Middle frontal gyrus (tissue), 1 donor: ENCODE results near the gene MPPED1.

Experiments used
- DNase-seq: peaks from one replicate; pipeline ENCODE4 v3.0.0-alpha.2; 2015; ENCODE audit warnings: low spot score; ENCODE audit errors: extremely low spot score

MPPED1 gene

GRCh38 chr22:43428521-43428920, 16.7 kb downstream of the MPPED1 start:
- DNase-seq = no peak

GRCh38 chr22:43429426-43429825, 17.6 kb downstream of the MPPED1 start:
- DNase-seq = no peak

DNA sequence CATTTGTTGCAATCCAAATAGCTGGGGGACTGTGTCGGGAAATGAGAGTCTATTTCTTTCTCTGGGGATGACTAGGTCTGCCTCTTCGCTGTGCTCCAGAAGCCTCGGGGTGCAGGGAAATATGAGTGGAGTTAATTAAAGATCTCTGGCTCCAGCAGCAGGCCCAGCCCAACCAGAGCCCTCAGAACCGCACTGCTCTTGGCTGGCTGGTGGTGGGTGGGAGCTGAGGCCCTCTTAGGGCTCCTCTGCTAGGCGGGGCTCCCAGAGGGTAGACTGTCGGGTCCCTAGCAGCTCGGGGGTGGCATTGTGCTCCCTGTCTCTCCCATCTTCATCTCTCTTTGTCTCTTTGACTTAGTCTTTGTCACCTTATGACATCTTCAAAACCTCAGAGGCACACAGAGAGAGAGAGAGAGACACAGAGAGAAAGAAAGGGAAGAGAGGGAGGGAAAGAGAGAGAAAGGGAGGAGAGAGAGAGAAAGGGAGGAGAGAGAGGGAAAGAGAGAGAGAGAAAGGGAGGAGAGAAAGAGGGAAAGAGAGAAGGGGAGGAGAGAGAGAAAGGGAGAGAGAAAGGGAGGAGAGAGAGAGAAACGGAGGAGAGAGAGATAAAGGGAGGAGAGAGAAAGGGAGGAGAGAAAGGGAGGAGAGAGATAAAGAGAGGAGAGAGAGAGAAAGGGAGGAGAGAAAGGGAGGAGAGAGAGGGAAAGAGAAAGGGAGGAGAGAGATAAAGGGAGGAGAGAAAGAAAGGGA, 20.2 kb downstream of the MPPED1 start:
- no peak for DNase-seq

DNA sequence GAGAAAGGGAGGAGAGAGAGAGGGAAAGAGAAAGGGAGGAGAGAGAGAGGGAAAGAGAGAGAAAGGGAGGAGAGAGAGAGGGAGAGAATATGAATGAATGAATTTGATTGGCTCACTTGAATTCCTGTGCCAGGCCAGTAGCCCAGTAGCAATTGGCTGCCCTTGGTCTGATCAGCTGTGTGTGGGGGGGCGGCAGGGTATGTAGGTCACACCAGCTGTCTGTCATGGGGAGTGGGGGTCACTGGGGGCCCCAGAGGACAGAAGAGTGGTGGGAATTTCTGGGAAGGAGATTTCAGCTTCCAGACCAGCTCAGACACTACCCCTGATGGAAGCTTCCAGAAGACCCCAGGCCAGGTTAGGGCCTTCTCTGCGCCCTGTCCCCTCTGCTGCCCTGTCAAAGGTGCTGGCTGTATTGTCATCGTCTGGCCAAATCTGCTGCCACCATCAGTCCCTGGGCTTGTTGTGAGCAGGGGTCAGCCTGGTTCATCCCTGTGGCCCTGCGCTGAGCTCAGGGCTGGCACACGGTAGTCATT, 21.1 kb downstream of the MPPED1 start:
- no peak for DNase-seq

- no peak for DNase-seq
Measured at GRCh38 chr22:43433451-43434274, 21.8 kb downstream of the MPPED1 start.

- no peak for DNase-seq
Measured at GRCh38 chr22:43434275-43434927, 22.6 kb downstream of the MPPED1 start.

- no peak for DNase-seq
Measured at GRCh38 chr22:43434928-43435311, 23.1 kb downstream of the MPPED1 start.

DNA sequence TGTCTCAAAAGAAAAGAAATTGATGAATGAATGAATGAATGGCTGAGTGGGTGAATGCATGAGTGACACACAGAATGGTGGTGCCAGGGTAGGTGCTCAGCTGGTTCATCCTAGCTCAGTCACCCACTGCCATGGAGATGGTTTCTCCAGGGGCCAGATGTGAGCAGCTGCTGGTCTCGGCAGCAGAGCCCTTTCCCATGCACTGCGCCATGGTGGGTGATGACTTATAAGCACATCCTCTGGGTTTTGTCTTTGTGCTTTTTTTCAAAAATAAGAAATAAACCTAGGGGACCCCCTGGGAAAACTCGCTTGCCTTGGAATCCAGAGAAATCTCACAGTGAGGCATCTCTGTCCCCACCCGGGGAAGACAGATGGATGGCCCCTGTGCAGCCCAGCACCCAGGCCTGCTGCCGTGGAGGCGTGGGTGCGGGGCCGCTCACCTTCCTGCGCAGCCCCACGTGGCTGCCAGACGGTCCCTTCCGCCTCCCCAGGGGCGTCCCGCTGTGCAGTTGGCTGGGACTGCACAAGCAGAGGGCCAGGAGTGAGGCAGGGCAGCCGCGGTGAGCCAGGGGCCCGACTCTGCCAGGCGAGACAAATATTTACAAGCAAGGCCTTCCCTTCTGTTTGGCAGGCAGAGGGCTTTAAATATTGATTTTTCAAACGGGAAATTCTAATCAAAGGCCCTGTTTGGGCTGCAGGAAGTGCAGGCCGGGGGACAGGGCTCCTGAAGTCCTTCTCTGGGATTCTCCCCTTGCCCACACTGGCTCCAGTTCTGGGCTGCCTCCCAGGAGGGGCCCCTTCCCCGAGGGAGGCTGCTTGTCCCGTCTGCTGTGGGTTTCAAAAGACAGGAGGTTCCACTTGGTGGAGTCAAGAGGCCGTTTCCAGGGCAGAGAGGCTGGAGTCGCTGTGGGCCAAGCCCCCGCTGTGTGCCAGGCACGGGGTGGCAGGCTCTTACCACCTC, 24.3 kb downstream of the MPPED1 start:
- DNase-seq = no peak

DNA sequence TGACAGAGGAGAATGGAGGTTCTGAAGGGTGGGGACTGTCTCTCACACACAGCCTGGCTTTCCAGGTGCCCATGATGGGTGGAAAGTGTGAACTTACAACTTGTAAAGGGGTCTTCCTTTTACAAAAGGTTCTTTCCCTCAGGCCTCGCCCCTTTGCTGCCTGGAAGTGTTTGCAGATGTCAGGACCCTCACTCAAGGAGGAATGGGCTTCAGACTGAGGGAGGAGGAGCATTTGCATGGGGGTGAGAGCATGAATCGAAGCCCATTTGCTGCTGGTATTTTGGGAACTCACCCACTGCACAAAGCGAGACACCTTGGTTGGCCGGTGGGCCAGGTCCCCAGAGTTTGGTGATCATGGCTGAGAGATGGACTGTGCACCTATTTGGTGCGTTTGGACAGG, 25.1 kb downstream of the MPPED1 start:
- DNase-seq = no peak

GRCh38 chr22:43437871-43438475, 26.2 kb downstream of the MPPED1 start:
- no peak for DNase-seq

DNA sequence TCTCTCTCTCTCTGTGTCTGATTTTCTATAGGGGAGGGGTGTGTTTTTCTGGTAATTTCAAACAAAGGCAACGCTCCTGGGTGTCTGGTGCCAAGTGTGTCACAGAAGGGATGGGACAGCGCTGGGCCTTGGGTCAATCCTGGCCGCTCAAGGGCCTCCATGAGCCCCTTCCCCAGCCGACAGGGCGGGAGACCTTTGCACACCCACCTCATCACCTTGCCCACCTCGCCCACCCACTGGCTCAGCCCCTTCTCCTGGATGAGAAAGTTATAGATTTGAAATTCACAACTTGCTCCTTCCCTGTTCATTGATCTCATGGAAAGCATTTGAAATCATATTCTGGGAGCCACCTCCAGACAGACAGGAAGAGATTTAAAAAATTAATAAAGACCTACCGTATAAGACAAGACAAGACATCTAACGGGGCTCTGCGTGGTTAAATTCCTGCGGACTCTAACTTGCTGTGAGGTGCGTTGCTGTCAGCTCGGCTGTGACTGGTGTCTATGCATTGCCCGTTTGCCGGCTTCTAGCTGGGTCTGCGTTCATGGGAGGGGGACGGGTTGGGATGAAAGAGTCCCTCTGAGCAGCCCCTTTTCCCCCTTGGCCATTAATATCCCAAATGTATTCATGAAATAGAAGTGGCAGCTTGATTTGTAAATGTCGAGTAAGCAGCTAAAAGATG, 27.0 kb downstream of the MPPED1 start:
- DNase-seq = no peak

- no peak for DNase-seq
Measured at GRCh38 chr22:43439368-43440103, 27.7 kb downstream of the MPPED1 start.

DNA sequence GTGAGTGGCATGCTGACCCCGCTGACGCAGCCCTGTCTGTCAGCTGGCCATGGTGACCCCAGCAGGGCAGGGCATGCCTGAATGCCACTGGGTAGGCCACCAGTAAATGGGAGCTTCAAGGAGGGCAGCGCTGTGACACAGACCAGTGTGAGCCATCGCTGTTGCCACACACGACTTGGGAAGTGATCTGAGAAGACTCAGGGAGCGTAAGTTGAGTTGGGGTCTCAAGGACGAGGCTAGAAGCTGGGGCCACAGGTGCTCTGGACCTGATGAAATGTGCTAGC, 28.2 kb downstream of the MPPED1 start:
- no peak for DNase-seq

GRCh38 chr22:43440556-43440955, 28.7 kb downstream of the MPPED1 start:
- DNase-seq = no peak

GRCh38 chr22:43441216-43441615, 29.4 kb downstream of the MPPED1 start:
- DNase-seq = no peak

- DNase-seq = no peak
Measured at GRCh38 chr22:43441751-43442150, 29.9 kb downstream of the MPPED1 start.

- DNase-seq = no peak
Measured at GRCh38 chr22:43442386-43443151, 30.8 kb downstream of the MPPED1 start.

GRCh38 chr22:43443152-43443471, 31.3 kb downstream of the MPPED1 start:
- DNase-seq = no peak
